NCI-H748 (cell line): ENCODE results near the gene ASB4.
A peak's percentile ranks its signal among the peaks of the same experiment; 100 is the strongest.

Source experiments
- DNase-seq: peaks from one replicate; lab custom pipeline; 2025; ENCODE audit not compliant: unreplicated experiment; lab: John Stamatoyannopoulos, UW

Gene ASB4

DNA sequence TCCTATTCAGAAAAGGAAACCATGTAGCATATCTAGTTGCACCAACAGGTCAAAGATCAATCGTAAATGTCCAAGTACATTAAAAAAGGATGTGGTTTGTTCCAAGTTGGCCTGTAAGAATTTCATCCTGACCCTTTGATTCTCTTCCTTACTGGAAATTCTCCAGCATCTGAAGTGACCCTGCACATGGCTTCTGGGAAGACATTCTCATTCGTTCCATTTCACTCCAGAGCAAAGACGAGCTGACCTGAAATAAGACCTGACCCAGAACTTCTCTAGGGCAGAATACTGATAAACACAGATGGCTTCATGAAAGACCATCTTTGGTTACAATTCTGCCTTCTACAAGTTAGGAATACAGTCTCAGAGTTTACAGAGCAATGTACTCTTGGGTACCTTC lies 39.8 kb downstream of the ASB4 start:
- no peak for DNase-seq

DNA sequence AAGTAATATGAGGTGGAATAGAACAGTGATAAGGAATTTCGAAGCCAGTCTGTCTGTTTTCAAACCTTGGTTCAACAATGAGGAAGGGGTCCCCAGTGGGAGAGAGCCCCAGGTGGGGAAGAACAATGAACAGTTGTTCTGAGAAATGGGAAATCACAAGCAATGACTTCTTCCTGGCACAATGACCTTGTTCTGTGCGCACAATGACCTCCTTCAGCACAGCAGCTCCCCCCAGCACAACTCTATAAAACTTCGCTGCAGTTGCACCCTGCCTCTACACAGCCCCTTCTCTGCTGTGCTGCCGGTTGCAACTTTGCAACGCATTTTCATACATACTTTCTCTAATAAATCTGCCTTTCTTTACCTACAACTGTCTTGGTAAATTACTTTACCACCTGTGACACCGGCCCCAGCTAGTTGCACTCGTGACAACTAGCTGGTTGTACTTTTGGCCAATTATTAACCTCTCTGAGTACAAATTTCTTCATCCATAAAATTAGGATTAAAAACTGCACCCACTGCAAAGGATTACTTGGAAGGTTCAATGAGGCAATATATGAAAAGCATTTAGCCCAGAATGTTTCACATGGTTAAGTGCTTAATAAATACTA lies 40.5 kb downstream of the ASB4 start:
- no peak for DNase-seq

GRCh38 chr7:95527033-95527775 lies 41.5 kb downstream of the ASB4 start:
- peak; percentile 71 for DNase-seq

GRCh38 chr7:95527776-95528250 lies 42.1 kb downstream of the ASB4 start:
- no peak for DNase-seq

GRCh38 chr7:95529701-95530100 lies 44.0 kb downstream of the ASB4 start:
- no peak for DNase-seq

DNA sequence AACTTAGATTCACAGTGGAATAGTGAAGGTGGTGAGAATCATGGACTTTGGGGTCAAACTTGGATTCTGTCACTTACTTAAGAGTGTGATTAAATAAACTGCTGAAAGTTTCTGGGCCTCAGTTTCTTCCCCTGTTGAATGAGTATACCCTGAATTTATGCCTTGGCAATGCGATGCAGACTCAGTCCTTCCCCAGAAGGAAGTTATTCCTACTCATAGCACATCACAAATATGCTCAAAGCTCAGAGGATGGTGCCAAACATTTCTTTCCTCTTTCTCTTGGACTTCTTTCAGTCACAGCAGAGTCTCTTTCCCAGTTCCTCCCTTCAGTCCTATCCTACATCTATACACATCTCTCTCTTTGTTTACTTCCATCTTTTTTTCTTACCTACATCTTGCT lies 45.1 kb downstream of the ASB4 start:
- no peak for DNase-seq

DNA sequence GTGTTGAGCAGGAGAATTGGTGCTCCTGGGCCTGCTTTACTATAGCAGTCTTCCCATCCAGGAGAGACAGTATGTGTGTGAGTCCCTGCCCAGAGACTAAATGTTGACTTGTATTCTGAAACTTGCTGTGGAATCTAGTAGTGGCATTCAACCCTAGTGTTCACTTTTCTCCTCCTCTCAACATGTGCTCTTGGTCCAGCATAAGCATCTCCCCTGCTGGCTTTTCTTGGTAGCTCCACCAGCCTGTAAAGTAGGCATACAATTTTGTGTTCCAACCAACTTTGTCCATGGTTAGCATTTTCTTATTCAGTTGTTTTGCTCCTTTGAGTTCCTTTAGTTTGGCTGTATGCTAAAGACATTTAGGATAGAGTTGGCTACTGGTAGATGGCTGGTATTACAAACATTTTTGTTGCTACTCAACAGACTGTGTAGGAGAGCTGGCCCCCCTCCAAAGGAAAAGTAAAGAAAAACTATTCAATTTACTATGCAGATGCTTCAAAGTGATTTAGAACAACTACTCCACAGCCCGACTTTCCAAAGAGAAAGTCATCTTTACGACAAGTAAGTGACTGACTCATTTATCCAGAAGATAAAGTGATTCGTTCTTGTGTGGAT lies 46.0 kb downstream of the ASB4 start:
- DNase-seq: no peak

GRCh38 chr7:95534796-95535195 lies 49.1 kb downstream of the ASB4 start:
- DNase-seq: no peak

DNA sequence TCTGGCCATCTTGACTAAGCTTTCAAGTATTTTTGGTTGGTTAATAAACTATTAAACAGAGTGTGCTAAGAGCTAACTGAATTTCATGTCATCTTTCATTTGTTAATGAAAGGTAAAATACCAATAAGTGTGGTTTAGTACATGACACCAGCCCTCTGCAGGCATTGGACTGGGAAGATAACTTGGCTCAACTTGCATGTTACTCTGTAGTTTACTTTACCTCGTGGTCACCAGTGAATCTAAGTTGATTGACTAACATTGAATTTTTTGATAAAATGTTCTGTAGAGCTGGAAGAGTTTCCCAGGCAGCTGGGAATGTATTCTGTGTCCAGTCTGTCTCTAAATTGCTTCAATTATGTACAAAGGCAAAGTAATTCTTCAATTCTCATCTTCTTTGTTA lies 49.9 kb downstream of the ASB4 start:
- DNase-seq: no peak

DNA sequence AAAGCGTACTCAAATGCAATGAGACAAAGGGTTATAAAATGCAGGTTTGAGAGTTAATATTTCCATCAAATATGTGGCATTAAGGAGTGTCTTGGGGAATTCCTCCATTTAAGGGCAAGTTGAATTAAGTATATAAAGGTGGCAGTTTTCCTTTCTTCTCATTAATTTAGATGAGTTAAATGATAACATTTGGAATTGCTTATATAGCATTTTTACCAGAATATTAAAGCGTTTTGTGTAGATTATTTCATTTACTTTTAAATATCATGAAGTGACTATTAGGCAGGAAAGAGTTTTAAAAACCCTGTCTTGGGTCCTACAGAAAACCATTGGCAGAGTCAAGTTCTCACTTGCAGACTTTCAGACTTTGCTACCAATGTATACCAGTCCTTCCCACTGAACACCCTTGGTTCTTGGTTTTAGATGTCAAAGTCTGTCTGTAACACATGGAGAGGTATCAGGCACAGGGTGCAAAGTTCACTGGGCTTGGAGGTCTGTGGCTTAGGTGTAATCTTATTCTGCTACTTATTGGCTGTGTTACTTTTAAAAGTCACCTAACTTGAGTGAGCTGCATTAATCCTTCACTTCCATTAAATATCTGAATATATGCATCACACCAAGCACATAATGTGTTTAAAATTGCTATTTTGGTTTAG lies 51.0 kb downstream of the ASB4 start:
- DNase-seq: no peak

DNA sequence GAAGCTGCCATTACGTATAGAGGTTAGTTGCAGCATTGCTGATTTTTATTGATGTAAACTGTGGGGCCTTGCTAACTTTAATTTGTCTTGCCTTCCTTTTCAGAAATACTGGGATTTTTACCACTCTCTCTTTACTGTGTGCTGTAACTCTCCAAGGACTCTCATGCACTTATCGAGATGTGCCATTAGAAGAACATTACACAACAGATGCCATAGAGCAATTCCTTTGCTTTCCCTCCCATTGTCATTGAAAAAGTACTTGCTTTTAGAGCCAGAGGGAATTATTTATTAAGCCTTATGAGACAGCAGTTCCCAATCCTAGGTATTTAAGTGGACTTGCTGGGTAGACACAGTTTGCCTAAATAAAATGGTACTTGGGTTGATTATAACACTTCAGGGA lies 51.7 kb downstream of the ASB4 start:
- DNase-seq: no peak

DNA sequence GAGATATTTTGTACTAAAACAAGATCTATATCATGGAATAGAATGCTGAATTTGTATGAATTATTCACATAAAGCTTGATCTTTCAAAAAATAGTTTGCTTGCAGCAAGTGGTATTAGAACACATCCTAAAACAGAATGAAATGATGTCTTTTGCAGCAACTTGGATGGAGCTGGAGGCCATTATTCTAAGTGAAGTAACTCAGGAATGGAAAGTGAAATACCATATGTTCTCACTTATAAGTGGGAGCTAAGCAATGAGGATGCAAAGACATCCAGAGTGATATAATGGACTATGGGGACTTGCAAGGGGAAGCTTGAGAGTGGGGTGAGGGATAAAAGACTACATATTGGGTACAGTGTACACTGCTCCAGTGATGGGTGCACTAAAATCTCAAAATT lies 53.7 kb downstream of the ASB4 start:
- DNase-seq: no peak

DNA sequence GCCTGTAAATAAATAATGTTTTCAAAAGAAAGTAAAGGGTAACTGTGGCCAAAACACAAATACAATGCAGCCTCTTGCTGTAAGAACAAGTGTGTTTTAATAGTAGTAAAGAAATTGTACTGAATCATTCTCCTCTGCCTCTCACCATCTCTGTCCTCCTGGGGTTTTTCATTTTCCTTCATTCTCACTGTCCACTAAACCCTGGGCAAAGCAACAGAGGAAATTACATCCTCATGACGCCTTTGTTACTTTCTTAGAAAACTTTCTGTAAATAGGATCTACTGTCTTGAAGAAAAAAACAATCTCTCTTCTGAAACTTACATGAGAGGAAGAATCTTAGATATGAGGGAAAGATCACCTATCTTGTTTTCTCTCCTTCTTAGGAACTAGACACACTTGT lies 54.6 kb downstream of the ASB4 start:
- DNase-seq: no peak

DNA sequence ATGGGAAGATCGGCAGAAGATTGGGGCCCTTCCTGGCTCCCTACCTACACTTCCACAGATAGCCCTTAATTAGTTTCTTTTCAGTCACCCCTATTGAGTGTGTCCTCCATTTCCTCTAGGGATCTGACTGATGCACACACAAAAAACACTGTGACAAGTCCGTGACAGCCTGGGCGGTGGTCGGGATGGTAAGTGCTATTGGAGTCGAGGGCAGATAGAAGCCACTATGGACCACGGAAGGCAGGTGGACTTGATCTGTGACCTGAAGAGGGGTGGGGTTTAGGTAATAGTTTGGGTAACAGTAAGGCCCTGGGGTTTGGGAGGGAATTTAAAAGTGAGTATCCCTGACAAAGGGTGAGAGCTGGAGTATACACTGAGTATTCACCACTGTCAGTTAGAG lies 57.6 kb downstream of the ASB4 start:
- DNase-seq: no peak

GRCh38 chr7:95544171-95544570 lies 58.4 kb downstream of the ASB4 start:
- no peak for DNase-seq

- DNase-seq: no peak
Observed at GRCh38 chr7:95545007-95545615, 59.4 kb downstream of the ASB4 start.

DNA sequence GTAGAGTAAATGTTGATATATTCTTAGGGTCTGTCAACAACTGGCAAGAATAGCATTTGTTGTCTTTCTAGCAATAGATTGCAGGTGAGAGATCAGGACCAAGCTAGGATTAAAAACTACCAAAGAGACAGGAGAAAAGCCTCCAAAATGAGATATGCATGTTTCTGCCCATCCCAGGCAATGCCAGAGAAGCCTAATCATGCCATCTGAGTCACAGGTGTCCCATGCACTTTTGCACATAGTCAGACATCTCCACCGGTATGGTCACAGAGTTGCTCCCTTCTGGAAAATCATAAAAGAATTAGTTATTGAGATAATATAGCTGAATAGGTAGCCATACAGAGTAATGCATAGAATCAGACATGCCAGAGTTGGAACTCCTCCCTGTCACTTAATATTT lies 59.9 kb downstream of the ASB4 start:
- DNase-seq: no peak

DNA sequence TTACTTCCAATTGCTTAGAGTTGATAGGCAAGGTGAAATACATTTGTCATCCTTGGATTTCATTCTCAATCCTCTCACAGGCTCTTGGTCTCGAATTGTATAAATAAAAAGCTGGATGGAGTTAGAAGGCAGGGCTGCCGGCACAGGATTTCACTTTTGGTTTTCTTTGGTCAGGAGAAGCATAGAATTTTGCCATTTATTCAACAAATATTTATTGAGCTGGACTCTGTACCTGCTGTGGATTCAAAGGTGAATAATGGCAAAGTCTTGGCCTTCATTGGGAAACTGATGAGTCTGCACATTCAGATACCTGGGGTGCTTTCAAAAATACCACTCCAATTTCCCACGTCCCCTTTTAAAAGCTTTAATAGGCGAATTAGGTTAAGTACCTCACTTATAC lies 60.9 kb downstream of the ASB4 start:
- no peak for DNase-seq

DNA sequence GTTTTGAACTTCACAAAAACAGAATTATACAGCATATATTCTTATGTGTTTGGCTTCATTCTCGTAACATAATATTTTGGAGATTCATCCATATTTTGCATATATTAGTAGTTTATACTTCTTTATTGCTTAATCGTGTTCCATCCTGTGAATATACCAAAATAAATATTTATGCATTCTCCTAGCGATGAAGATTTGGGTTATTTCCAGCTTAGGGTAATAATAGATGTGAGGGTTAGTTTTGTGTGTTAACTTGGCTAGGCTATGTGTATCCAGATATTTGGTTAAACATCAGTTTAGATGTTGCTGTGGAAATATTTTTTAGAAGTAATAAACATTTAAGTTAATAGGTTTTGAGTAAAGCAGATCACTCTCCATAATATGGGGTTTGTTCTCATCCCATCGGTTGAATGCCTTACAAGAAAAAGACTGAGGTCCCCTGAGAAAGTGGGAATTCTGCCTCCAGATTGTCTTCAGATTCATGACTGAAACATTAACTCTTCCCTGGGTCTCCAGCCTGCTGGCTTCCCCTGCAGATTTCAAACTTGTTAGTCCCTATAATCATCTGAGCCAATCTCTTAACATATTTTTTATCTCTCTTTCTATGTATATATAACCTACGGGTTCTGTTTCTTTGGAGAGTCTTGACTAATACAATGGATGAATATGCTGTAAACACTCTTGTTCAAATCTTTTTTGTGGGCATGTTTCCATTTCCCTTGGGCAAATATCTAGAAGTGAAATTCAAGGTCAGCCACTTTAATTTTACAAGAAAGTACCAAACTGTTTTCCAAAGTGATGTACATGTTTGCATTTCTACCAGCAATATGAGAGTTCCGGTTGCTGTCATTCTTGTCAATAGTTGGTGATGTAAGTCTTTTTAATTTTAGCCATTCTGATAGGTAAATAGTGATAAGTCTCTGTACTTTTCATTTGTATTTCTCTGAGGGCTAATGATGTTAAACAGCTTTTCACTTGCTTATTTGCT lies 61.9 kb downstream of the ASB4 start:
- DNase-seq: no peak

DNA sequence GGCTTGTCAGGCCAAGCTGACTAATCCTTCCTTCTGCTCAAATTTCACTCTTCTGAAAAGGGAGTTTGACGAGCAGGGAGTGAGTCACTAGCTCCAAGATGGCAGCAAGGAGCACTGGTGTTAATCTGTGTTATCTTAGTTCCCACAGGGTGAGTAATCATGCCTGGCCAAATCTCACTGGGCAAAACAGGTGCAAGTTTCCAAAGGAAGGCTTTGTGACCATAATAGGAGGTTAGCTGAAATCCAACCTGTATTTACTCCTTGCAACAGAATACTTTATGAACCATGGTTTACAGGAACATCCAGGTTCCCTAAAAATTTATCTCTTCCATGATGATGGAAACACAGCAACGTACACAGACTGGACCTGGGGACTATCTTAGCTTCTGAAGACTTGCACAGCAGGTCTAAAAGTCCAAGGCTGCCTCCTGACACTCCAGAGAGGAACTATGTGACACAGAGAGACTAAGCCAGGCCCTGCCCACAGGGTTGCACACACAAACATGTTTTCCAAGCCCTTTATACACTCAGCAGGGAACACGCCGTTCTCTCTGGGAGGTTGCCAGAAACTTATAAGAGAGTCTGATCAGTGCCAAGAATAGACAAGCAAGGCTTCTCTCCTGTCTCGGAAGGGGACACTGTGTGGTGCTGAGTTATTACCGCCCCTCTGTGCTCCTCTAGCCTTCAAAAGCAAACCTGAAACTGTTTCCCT lies 64.2 kb downstream of the ASB4 start:
- peak; percentile 42 for DNase-seq
